GM18505 (cell line): ENCODE results near the gene ROR1.

Experiments used
- ATAC-seq: cut with Tn5 transposase; IDR thresholded peaks from one replicate; pipeline ENCODE4 v1.9.1; 2021; ENCODE audit not compliant: unreplicated experiment
- POLR2A ChIP-seq: IDR thresholded peaks from 4 replicates; pipeline ENCODE4 v1.6.1; 2011; ENCODE audit warnings: borderline replicate concordance; ENCODE audit not compliant: insufficient read depth, insufficient read length; ENCODE audit errors: extremely low read depth

Gene ROR1

DNA sequence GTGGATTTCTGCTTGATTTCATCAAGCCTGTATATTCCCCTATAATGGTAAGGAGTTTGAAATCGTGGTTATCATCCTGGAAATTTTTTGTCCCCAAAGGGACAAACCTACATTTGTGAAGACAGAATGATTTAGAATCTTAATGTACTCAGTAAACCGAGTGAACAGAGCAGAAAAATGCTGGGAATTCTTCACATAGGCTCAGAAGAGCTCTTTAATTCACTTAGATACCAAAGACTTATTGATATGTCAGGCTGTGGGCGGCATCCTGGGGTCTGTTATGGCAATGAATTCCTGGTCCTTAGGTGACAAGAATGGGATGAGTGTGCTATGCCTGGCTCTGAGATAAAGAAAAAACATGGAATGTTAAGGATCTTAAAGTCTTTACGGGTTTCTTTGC is 74.9 kb downstream of the ROR1 start:
- ATAC-seq = no peak
- no peak for TF ChIP-seq POLR2A

DNA sequence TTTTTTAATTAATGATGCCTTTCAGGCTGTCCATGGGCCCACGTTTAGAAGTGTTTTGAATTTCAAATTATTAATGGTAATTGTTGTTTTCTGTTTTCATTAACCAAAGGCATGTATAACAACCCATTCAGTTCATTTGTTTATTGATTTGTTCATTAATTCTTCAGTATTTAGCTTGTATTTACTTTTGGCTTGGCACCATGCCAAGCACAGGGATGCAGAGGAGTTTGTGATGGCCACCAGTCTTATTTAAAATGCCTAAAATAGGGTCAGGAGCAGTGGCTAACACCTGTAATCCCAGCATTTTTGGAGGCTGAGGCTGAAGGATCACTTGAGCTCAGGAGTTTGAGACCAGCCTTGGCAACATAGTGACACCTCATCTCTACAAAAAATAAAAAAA is 75.3 kb downstream of the ROR1 start:
- no peak for TF ChIP-seq POLR2A

DNA sequence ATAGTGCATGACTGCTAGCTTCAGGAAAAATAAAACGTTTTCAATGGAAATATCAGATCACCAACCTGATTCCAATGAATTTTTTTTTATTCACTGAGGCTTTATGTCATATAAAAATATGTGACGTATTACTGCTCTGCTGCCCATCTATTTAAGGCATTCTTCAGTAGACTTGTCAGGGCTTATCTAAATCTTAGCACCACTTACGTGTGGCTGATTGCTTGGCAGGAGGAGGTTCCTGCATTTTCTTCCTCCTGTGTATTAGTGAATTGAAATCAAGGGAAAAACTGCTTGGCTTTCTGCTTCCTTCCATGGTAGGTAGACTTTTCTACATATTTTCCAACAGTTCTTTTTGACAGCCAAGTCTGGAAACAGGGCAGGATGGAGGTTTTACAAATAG is 80.3 kb downstream of the ROR1 start:
- no peak for TF ChIP-seq POLR2A

More for the DNA sequence above, 75.3 kb downstream of the ROR1 start:
- ATAC-seq = no peak

DNA sequence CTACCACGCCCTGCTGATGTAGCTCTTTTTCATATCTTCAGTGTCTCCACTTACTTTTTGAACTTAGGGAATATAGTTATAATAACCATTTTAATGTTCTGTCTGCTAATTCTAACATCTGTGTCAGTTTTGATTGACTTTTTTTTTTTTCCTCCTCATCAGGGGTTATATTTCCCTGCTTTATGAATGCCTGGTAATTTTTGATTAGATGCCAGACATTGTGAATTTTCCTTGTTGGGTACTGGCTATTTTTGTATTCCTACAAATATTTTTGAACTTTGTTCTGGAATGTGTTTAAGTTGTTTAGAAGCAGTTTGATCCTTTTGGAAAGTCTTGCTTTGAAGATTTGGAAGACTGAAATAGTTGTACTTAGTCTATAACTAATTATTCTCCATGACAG is 82.1 kb downstream of the ROR1 start:
- ATAC-seq = no peak
- no peak for TF ChIP-seq POLR2A

More for the DNA sequence above, 80.3 kb downstream of the ROR1 start:
- no peak for ATAC-seq

DNA sequence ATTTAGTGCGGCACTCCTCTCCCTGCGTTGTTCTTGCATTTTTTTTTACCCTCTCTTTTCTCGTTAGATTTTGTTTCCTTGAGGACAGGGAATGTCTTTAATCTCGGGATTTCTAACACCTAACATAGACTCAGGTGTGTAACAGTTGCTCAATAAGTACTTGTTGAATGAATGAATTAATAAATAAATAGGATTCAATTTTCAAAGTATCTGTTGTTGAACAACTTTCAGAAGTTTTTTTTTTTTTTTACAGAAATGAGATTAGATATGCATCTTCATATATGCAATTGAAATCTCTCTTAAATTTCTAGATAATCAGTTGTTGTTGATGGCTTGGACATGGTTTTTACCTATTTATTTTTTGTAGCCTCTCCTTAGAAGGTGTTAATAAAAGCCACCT is 83.1 kb downstream of the ROR1 start:
- TF ChIP-seq POLR2A = no peak
- no peak for ATAC-seq

DNA sequence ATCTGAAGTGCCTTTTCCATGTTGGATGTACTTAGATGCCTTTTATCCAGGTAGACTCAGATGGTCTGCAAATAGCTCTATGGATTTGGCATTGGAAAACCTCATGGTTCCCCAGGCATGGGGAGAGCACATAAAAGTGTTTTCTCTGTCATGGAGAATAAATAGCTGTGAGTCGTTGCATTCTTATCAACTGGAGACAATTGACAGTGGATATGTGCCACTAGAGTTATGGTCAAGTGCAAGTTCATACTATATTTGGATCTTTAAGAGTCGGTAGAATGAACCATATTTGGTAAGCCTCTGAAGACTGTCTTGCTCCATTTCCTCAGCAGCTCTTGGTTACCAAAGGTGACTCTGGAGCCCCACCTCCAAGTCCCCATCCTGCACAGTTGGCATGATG is 83.7 kb downstream of the ROR1 start:
- no peak for TF ChIP-seq POLR2A
- ATAC-seq = no peak

DNA sequence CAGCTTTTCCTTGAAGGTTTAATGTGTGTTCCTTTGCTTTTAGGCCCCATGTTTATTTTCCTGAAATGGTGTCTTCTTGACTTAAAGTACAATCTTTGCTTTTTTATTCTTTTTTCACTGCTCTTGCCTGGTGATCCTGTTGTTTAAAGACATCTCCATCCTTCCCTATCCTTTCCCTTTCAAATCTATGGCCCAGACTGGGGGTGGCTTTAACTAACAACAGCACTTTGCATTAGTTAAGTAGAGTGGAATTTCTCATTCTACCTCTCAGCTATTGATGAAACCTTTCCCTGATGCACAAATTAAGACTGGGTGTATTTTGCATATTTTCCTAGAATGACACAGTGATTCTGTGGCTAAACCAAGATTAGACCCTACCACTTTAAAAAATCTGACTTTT is 84.3 kb downstream of the ROR1 start:
- no peak for ATAC-seq
- no peak for TF ChIP-seq POLR2A

DNA sequence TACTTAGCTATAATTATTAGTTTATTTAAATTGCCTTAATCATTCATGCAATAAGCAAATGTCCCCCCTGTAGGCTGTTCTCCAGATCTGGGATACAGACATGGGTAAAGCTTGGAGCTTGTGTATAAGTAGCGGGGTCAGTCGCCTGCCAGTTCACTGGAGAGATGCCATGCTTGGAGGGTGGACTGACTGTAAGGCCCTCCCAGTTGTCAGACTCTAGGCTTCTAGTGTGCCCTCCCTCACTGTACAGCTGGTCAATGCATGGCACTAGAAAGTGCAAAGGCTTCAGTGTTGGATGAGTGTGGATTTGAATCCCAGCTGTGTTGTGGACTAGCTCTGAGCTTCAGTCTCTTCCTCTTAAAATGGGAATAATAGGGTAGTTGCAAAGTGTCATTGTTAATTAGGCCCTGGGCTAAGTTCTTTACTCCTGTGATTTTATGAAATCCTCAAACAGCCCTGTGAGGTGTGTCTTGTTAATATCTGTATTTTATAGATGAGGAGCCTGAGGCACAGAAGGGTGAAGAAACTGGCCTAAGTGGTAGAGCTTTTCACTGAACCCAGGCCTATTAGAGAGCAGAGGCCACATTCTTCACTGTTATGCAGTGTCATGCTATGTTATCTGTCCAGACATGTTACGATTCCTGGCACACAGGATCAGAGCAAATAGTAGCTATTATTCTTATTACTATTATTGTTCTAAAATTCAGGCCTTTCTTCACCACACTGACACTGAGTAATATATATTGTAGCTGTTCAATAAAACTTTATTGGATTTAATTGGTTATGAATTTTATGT is 85.9 kb downstream of the ROR1 start:
- no peak for TF ChIP-seq POLR2A
- ATAC-seq = no peak

DNA sequence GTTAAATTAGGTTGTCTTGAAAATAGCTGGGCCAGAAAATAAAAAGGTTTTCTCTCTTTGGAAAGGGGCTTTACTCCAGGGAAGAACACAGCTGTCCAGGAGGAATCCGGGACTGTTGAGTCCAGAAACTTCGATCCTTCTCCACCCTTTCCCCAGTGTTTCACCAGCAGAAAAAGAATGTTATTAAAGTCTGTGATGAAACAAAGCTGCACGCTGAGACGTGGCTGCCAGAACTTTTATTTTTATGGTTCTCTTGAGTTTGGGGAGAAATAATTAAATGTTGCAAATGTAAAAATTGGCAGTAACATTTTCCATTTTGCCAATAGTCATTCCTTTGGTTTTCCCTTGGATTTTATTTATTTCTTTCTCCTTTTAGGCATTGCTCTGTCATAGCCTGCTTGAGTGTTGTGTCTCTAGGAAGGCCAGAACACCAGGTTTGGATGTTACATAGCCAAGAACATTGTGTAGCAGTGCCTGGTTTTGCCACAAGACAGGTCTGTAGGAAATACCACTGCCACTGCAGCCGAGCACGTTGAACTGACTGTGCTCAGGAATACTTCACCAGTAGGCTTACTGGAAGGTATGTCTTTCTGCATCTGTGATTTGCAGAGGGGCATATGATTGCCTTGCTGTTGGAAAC is 87.4 kb downstream of the ROR1 start:
- TF ChIP-seq POLR2A = no peak
- no peak for ATAC-seq

DNA sequence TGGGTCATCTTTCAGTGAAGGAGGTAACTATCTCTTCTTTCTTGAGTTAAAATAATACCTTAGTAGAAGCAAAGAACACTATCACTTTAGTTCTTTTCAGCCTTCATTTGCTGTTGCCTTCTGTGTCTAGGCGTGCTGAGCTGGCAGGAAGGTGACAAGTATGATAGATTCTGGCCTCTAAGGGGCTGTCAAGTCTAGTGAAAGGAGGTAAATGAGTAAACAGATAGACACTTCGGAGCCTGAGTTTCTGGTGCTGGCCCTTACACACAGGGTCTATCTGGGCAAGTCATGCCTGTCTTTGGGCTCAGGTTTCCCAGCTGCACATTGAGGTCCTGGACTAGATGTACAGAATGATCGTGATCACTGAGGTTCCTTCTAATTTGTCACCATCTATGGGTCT is 89.3 kb downstream of the ROR1 start:
- TF ChIP-seq POLR2A = no peak
- ATAC-seq = no peak

DNA sequence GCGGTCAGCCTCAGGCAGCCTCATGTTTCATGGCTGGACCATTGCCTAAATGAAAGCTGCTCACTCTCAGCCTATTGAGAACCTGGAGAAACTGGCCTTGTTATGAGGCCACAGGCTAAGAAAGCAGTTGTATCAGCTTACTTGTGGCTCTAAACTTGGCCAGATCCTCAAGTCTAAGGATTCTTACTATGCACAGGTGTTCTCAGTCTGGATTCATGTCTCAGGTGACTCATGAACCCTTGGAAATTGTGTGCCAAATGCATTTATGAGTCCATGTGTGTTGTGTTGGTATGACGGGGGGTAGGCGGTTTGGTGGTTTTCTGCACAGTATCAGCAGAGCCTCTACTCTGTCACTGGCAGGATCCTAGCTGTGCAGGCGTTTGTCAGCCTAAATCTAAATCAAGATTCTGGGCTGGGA is 90.4 kb downstream of the ROR1 start:
- no peak for TF ChIP-seq POLR2A
- no peak for ATAC-seq

DNA sequence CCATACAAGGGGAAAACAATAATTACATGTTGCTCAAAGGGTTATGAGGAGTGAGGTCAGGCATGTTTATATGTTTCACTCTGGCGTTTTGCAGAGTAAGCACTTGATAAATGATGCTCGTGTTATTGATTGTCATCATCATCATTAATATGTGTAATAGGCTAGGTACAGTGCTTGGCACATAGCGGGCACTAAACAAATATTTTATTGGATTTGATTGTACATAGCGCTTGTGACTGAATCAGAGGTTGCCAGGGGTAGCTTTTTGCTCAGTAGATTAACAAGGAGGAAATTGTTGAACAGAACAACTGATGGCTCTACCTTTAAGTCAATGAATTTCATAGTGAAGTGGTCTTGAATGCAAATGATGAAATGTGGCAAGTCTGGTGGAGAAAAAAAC is 91.7 kb downstream of the ROR1 start:
- ATAC-seq = no peak
- TF ChIP-seq POLR2A = no peak

DNA sequence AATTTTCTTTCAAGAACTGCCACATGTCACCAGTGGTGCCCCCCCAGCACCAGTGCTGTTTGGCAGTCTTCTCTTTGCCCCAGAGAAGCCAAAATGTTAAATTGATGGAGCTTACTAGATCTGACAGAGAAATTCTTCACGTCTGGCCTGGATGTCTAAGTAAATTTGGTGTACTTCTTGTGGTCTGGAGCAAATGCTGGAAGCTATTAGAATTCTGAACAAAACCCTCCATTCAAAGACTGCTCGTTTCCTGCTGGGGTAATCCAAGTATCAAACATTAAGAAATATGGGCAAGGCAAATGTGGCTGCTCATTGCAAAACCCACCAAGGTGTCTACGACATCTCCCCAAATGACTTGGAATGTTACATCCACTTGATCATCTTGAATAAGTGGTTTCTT is 92.3 kb downstream of the ROR1 start:
- no peak for TF ChIP-seq POLR2A
- ATAC-seq = no peak

DNA sequence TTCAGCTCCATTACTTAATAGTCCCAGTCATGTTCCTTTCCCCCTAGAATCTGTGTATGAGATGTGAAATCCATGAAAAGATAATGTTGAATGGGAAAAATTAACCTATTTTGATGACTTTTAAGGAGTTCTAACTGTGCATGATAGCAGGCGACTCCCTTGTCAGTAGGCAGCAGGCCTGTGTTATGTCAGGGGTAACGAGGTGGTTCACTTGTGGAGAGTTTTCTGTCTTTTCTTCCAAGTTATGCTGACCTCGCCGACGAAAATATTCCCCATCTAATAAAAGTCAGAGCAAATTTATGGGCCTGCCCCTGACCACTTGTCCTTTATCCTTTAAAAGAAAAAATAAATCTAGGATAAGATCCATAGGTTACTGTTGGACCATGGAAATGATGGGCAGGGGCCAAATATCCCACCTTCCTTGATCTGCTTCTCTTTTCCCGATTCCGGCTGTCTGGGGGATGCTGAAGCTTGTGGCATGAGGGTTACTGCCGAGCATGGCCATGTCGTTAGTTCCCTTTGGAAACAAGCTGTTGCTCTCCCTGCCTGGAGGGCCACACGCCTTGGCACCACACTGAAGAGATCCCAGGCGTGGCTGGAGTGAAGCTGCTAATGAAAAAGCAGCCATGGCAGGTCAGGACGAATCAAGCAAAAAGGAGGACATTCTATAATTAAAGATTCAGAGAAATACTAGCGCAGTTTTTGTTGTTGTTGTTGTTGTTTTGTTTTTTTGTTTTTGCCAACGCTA is 93.8 kb downstream of the ROR1 start:
- no peak for ATAC-seq
- TF ChIP-seq POLR2A = no peak

DNA sequence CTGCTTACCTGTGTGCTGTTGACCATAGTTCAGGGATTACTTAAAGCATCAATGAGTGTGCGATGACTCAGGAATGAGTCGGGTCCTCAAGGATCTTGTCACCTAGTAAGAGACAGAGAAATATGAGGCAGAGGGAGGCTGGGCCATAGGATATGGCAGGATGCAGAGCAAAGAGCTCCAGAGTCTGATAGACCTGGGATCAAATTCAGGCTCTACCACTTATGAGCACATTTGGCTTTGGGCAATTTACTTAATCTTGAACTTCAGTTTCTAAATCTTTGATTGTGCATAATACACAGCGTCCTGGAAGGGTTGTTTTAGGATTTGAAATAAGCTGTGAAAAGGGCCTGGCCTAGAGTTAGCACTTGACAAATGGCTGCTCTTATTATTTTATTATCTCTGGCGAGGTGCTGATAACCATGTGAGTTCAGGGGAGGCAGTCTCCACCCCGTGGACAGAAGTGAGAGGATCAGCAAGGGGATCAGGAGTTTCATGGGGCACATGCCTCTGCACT is 94.5 kb downstream of the ROR1 start:
- ATAC-seq = no peak
- no peak for TF ChIP-seq POLR2A

DNA sequence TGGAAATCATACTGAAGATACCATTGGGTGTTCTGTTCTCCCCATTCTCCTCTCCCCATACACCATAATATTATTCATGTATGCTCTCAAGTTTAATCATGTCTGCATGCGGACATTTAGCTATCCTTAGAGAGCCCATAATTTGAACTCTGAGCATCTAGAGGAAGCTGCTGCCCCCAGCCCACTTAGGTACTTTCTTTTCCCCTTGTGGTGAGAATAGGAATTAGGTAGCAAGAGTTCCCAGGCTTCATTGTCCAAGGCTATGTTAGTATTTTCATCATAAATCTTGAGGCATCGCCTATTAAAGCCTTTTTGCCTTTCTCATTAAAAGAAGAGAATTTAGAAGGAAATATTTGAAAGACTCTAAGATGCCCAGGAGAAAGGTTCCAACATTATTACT is 96.3 kb downstream of the ROR1 start:
- no peak for TF ChIP-seq POLR2A
- ATAC-seq = no peak
